HG02852 (cell line): Measurements from ENCODE around the gene MTREX.

Experiments
- ATAC-seq: cut with Tn5 transposase; IDR thresholded peaks from one replicate; pipeline ENCODE4 v1.9.1; 2021; ENCODE audit warnings: mild to moderate bottlenecking, moderate library complexity; ENCODE audit not compliant: unreplicated experiment

Gene MTREX

GRCh38 chr5:55426455-55426854 lies 118.7 kb downstream of the MTREX start:
- no peak for ATAC-seq

- no peak for ATAC-seq
These were observed 119.4 kb downstream of the MTREX start for GRCh38 chr5:55427157-55427556.

GRCh38 chr5:55429221-55429612 lies 121.4 kb downstream of the MTREX start:
- ATAC-seq: no peak

- ATAC-seq: no peak
These were observed 121.9 kb downstream of the MTREX start for GRCh38 chr5:55429613-55430253.

- no peak for ATAC-seq
These were observed 124.8 kb downstream of the MTREX start for GRCh38 chr5:55432549-55432948.

- ATAC-seq: no peak
These were observed 129.7 kb downstream of the MTREX start for GRCh38 chr5:55437452-55437851.

GRCh38 chr5:55437859-55438206 lies 130.0 kb downstream of the MTREX start:
- ATAC-seq: no peak

DNA sequence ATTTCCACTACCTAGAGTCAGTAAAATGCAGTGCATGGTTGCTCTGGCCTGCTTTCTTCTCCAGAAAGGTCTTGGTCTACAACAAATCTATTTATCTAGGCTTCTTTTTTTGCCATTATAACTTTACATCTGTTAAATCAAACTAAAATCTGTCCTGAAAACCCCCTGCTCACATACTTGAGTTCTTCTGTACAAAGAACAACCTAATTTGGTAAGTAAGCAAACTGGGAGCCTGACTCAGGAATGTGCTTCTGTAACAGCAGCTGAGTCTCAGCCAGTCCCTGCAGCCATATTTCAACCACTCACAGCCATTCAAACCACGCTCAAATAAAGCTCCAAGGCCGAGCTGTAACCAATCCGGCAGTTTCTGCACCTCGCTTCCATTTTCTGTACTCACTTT lies 131.2 kb downstream of the MTREX start:
- ATAC-seq: no peak

- ATAC-seq: no peak
These were observed 132.4 kb downstream of the MTREX start for GRCh38 chr5:55440188-55440646.

DNA sequence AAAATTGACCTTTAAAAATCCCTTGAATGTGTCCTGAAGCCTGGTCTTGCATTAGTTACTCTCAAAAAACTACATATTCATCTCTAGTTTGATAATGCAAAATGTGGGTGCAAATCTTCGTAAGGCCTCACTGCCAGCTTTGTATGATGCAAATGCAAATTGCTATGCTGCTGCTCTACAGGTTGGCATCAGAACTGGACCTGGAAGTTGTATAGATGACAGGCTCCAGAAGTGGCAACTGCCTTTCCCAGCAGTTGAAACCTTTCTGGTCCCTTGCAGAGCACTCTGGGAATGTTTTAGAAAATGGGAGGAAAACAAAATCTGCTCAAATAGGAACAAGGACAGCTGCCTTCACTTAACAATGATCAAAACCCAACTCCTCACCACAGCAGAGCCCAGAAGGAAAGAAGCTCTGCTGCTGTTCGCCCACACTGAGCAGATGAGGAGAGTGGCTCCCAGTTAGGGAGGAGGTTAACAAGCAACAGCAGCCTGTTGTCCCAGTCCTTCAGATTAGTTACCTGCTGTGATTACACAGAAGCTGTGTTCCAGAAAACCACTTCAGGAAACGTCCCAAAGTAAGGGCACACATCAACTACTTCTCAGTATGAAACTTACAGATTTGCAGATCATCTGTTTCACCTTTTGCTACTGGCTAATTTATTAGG lies 133.4 kb downstream of the MTREX start:
- ATAC-seq: no peak

DNA sequence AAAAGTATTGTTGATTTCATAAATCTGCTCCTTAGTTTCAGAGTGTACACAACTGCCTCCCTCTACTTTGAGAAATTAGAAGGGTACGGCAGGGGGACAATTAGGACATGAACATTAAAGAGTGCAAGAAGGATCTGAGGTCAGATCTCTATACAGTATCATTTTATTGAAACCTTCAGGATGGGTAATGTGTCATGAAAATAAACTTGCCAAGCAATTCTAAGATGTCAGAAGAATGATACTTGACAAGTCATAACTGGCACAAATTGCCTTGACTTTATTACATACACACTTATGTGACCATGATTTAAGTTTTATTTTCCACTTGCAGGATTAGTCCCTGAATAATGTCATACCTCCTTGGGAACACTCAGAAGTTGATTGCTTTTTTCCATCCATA lies 134.2 kb downstream of the MTREX start:
- ATAC-seq: no peak

GRCh38 chr5:55445791-55446190 lies 138.0 kb downstream of the MTREX start:
- no peak for ATAC-seq

DNA sequence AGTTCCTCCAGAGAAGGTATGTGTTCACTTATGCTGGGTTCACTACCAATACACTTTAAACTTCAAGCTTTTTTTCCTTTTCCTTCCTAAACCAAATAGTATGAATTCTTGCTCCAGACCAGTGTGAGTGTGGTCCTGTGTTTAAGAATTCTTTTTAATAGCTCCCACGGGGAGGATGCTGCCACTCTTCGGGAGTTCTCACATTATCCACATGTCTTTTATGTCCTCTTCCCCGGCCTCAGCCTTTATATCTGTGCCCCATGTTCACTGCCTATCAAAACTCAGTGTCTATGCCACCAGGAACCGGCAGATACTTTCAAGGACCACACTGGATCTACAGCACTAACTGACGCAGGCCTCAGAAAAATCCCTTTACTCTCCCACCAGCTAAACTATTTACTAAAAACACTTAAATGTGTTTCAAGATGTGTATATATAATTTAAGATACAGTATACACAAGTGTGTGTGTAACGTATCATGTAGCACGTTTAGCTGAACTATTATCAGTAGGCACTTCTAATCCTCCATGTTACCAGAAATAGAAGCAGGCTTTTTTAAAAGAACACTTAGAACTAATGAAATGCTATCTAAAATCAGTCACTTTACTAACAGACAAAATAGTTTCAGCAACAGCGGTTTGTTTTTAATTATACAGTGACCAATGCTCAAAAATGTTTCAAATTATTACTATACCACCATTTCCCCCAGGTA lies 139.0 kb downstream of the MTREX start:
- ATAC-seq: no peak

DNA sequence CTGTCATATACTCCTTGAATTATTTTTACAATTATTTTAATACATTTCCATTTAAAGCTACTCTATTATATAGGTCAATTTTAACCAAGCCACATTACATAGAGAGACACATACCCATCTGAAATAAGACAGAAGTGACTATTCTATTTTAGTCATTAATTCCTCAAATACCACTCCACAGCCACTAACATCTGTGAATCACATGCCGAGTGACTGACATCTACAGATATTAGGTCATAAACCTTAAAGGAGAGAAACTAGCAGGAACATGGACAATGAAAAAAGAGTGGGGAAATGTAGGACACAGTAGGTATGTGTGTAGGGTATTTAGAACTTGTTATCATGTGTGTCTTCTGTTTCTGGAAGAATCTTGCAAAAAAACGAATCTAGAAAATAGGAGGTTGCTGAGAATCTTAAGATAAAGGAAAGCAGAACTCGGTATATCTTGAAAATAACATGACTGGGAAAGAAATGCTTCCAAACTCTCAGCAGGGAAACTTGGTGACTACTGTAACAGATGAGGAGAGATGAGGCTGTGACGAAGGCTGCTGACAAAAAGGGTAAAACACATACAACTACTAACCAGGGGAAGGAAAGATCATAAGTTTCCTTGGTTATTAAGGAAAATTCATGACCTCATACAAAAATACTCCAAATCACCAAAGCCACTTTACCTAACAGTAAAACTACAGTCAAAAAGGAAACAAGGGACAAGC lies 142.4 kb downstream of the MTREX start:
- ATAC-seq: no peak

DNA sequence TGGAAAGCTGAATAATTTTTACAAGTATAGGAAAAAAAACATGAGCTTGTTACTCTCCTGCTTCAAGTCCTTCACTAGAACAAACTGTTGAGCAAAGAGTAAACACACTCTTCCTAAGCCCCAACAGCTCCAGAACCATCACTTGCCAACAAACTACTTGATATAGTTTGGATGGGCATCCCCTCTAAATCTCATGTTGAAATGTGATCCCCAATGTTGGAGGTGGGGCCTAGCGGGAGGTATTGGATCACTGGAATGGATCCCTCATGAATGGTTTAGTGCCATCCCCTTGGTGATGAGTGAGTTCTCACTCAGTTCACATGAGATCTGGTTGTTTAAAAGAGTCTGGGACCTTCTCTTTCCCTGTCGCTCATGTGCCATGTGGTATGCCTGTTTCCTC lies 144.2 kb downstream of the MTREX start:
- ATAC-seq: no peak

- no peak for ATAC-seq
These were observed 145.4 kb downstream of the MTREX start for GRCh38 chr5:55453211-55453610.

DNA sequence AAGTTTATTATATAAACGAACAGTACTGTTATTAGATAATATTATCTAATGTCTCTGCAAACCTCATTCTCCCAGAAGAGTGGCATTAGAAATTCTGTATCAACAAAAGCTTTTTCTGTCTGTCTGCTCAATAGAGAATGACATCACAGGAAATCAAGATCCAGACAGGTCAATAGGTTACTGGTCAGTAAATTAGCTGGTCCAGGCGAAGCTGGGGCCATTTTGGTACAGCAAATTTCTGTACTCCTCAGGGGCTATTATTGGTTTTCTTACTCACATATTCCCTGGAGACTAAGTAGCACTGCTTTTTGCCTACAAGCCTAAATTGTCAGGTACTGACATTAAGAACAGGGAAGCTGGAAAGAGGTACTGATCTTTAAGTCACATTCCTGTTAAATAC lies 146.5 kb downstream of the MTREX start:
- ATAC-seq: no peak

- ATAC-seq: no peak
These were observed 148.6 kb downstream of the MTREX start for GRCh38 chr5:55456216-55456895.

- no peak for ATAC-seq
These were observed 151.8 kb downstream of the MTREX start for GRCh38 chr5:55459572-55459971.

DNA sequence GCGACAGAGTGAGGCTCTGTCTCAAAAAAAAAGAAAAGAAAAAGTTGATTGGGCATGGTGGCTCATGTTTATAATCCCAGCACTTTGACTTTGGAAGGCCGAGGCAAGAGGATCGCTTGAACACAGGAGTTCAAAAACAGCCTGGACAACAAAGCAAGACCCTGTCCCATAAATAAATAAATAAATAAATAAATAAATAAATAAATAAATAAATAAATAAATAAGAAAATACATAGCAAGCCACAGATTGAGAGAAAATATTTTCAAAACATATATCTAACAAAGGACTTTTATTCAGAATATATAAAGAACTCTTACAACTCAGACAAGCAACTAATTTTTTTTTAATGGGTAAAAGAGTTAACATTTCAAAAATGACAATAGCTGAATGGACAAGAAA lies 155.8 kb downstream of the MTREX start:
- ATAC-seq: no peak
